ENCODE data around the gene ADD3.
"Not testable (repeated sequence)": the region's sequence is repeated elsewhere in the genome, so short reads cannot be mapped to it uniquely, and the experiment has no call there.

Gene ADD3

DNA sequence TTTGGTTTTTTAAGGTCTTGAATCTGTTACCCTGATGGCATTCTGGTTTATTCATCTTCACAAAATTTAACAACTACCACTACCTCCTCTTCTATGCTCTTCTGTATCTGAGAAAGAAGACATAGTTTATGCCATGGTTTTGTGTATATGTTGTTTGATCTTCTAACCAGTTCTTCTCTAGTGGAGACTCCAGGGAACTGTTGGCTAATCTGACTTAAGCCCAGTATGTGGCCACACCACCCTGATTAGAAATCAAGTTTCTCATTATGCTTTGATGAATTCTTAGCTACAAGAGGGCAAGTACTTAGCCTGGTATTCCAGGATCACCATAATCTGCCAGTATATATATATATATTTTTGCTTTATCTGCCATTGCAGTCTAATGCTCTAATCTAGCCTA lies 100.1 kb downstream of the ADD3 start:
- Histone ChIP-seq H3K36me3 (ENCODE audit: insufficient read depth, low read length) (peaks cover 8% of the 10 kb centered on the region), H3K27me3 (ENCODE audit: insufficient read depth, low read length) (no peaks in the 10 kb centered on the region), H3K9me3 (ENCODE audit: low read length) (no peaks in the 10 kb centered on the region), H2AFZ (ENCODE audit: low read depth, low read length) (no peak overlapping the region), H3K4me1 (ENCODE audit: insufficient read depth, low read length) (no peaks in the 10 kb centered on the region), H3K4me3 (ENCODE audit: low read length) (no peak overlapping the region)

DNA sequence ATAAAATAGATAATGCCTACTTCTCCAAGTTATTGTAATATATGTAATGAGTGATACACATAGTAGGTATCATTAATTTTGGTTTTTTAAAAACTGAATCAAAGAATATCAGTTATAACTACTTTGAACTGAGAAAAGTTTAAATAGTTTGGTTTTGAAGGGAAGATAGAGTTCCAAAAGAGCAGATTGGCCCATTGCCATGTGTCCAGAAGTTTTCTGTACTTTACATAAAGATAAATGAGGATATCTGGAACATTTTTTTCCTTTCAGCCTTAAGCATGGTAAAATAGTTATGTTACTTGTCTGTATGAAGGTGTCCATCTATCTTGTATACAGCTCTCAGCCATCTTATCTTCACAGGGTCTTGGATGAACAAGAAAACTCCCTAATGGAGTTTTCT lies 101.7 kb downstream of the ADD3 start:
- Histone ChIP-seq H3K4me3 (ENCODE audit: low read length) (no peak overlapping the region), H2AFZ (ENCODE audit: low read depth, low read length) (no peak overlapping the region), H3K36me3 (ENCODE audit: insufficient read depth, low read length) (peaks cover 16% of the 10 kb centered on the region), H3K27me3 (ENCODE audit: insufficient read depth, low read length) (no peaks in the 10 kb centered on the region), H3K9me3 (ENCODE audit: low read length) (no peaks in the 10 kb centered on the region), H3K4me1 (ENCODE audit: insufficient read depth, low read length) (no peaks in the 10 kb centered on the region)

DNA sequence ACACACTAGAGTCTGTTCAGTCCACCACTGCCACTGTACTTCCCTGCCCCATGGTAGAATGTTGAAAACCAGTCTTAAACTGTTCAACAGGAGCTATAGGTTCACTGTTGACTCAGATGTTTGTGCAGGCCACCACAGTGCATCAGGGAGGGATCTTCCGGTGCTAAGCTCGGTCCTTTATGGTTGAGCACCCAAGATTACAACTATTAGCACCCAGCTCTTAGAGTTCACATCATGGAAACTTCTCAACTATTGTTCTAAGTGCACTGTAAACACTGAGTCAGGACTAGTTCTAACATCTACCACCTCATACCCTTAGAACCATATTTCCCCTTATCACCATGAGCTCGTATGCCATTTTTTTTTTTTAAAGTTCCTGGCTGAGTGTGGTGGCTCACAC lies 102.6 kb downstream of the ADD3 start:
- H2AFZ ChIP-seq (ENCODE audit: low read depth, low read length), result no peak overlapping the region
- no peak overlapping the region for H3K4me3 ChIP-seq (ENCODE audit: low read length)
- no peaks in the 10 kb centered on the region for H3K27me3 ChIP-seq (ENCODE audit: insufficient read depth, low read length)
- H3K9me3 ChIP-seq (ENCODE audit: low read length), result no peaks in the 10 kb centered on the region
- H3K4me1 ChIP-seq (ENCODE audit: insufficient read depth, low read length), result no peaks in the 10 kb centered on the region
- peaks cover 18% of the 10 kb centered on the region for H3K36me3 ChIP-seq (ENCODE audit: insufficient read depth, low read length)

DNA sequence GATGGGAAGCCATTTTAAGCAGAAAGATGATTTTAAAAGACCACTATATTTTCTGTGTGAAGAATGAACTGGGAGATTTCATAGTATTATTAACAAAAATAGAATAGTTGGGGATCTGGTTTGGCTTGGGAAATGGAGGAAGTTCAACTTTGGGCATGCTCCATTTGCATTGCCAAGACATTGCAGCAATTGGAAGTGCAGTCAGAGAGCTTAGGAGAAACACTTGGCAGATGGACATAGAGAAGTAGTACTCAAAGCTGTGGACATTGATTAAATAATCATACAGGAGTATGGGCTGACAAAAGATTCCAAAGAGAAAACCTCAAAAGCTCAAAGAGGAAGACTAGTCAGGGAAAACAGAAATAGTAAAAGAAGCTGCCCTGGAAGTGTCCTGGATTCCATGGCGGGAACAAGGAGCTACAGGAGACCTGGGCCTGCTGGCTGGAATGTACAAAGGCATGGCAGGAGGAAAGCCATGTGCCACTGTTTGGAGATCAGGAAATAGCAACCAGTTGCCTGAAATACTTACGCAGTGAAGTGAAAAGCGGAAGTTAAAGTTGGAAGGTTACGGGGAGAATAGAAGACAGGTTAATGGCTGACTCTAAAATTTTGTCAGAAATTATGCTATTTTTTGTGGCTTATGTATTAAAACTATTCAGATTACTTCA lies 106.0 kb downstream of the ADD3 start:
- H3K36me3 ChIP-seq (ENCODE audit: insufficient read depth, low read length), result peaks cover 41% of the 10 kb centered on the region
- no peak overlapping the region for H2AFZ ChIP-seq (ENCODE audit: low read depth, low read length)
- no peak overlapping the region for H3K4me3 ChIP-seq (ENCODE audit: low read length)
- no peaks in the 10 kb centered on the region for H3K27me3 ChIP-seq (ENCODE audit: insufficient read depth, low read length)
- H3K4me1 ChIP-seq (ENCODE audit: insufficient read depth, low read length), result no peaks in the 10 kb centered on the region
- H3K9me3 ChIP-seq (ENCODE audit: low read length), result no peaks in the 10 kb centered on the region

DNA sequence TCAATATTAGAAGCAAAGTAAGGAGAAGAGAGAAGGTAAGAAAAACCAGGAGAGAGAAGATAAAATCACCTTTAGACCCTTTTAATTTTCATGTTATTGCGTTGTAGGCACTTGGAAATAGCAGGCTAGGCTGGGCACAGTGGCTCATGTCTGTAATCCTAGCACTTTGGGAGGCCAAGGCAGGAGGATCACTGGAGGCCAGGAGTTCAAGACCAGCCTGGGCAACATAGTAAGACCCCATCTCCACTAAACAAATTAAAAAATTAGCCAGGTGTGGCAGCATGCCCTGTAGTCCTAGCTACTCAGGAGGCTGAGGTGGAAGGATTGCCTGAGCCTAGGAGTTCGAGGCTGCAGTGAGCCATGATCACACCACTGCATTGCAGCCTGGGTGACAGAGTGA lies 106.9 kb downstream of the ADD3 start:
- H3K4me3 ChIP-seq (ENCODE audit: low read length); H3K4me1 ChIP-seq (ENCODE audit: insufficient read depth, low read length); H2AFZ ChIP-seq (ENCODE audit: low read depth, low read length); H3K9me3 ChIP-seq (ENCODE audit: low read length); H3K27me3 ChIP-seq (ENCODE audit: insufficient read depth, low read length): not testable (repeated sequence)
- peaks cover 48% of the 10 kb centered on the region for H3K36me3 ChIP-seq (ENCODE audit: insufficient read depth, low read length)

DNA sequence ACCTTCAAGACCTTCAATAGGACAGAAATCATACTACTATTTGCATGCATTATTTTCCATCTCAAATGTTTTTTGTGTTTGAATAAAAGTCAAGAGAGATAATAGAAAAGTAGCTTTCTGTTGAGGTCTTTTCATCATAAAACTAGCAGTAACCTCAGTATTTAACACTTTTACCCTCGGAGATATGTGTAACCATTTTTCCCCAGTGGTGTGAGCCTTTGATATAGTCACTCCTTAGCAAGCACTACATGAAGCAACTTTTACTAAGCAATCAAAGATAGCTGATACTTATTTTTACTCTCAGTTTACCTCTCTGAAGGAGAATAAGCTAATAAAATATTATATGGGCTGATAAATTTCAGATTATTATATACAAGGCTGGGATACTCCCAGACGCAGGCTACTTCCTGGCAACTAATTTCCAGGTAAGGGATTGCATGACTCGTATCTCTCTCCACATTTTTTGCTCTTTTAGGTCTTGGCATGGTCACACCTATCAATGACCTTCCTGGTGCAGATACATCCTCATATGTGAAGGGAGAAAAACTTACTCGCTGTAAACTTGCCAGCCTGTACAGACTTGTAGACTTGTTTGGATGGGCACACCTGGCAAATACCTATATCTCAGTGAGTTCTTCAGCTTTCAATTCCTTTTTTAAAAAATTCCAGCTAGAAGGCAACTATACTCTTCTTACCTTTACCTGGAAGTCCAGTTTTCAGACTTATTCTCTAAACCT lies 108.2 kb downstream of the ADD3 start:
- peaks cover 50% of the 10 kb centered on the region for H3K36me3 ChIP-seq (ENCODE audit: insufficient read depth, low read length)
- H3K4me3 ChIP-seq (ENCODE audit: low read length), result no peak overlapping the region

DNA sequence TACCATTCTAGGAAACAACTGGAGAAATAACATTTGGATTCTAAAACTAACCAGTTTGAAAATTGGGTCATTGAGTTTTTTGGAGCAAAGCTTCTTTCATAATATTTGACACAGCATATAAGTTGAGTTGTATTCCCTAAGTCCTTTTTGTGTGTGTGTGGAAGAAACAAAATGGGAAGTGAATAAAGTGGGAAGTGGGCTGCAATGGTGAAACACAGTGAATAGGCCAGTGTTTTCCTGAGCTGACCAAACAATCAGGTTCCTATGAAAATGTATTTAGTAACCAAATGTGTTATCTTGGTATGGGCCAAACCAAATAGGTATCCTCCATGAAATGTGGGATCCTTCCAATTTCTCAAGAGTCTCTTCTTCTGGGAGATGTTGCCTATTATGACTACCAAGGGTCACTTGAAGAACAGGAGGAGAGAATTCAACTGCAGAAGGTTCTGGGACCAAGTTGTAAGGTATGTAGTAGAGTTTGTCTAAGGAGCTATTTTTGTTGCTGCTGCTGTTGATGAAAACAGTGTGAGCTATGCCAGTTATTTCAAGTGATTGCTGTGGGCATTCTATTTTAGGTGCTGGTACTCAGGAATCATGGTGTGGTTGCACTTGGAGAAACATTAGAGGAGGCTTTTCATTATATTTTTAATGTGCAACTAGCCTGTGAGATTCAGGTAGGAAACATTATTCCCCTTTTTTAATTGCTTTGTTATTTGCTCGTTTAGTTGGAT lies 111.3 kb downstream of the ADD3 start:
- no peak overlapping the region for H2AFZ ChIP-seq (ENCODE audit: low read depth, low read length)
- H3K27me3 ChIP-seq (ENCODE audit: insufficient read depth, low read length), result no peaks in the 10 kb centered on the region
- H3K36me3 ChIP-seq (ENCODE audit: insufficient read depth, low read length), result peaks cover 56% of the 10 kb centered on the region
- H3K4me3 ChIP-seq (ENCODE audit: low read length), result no peak overlapping the region
- no peaks in the 10 kb centered on the region for H3K4me1 ChIP-seq (ENCODE audit: insufficient read depth, low read length)
- H3K9me3 ChIP-seq (ENCODE audit: low read length), result no peaks in the 10 kb centered on the region

More for the DNA sequence above, 108.2 kb downstream of the ADD3 start:
- Histone ChIP-seq H2AFZ (ENCODE audit: low read depth, low read length) (no peak overlapping the region), H3K9me3 (ENCODE audit: low read length) (no peaks in the 10 kb centered on the region), H3K27me3 (ENCODE audit: insufficient read depth, low read length) (no peaks in the 10 kb centered on the region), H3K4me1 (ENCODE audit: insufficient read depth, low read length) (no peaks in the 10 kb centered on the region)

DNA sequence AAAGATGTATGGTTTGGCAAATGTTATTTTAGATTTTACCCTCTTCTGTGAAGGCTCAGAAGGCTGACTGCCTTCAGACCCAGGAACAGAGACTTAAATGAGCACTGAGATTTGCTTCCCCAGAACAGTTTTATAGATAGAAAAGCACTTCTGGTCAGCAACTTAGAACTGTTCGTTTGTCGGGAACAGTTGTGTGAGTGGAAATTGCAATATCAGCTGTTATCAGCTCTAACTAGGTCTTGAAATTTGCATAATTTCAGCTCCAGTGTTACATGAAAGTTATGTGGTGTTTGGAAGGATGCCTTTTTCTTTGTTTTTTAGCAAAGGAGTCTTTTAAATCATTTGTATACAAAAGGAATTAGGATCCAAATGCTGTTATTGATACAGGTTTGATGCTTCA lies 115.8 kb downstream of the ADD3 start:
- H3K4me1 ChIP-seq (ENCODE audit: insufficient read depth, low read length), result no peaks in the 10 kb centered on the region
- no peak overlapping the region for H2AFZ ChIP-seq (ENCODE audit: low read depth, low read length)
- H3K9me3 ChIP-seq (ENCODE audit: low read length), result no peaks in the 10 kb centered on the region
- no peaks in the 10 kb centered on the region for H3K27me3 ChIP-seq (ENCODE audit: insufficient read depth, low read length)
- H3K36me3 ChIP-seq (ENCODE audit: insufficient read depth, low read length), result peaks cover 48% of the 10 kb centered on the region
- no peak overlapping the region for H3K4me3 ChIP-seq (ENCODE audit: low read length)

DNA sequence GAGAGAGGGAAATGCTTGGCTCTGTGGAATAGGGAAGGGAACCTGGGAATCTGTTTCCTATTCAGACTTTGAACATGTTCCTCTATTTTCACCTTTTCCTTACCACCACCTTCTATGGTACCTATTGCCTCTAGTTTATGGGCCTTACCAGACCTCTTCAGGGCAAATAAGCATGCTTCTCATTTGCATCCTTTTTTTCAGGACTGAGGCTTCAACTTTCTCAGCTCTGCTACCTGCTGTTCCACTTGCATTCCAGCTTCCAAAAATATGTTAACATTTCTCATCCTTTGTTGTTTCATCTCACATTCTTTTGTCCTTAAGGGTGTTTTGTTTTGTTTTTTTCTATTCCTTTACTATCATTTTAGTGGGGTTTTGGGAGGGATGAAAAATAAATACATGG lies 121.7 kb downstream of the ADD3 start:
- no peak overlapping the region for H3K4me3 ChIP-seq (ENCODE audit: low read length)
- no peak overlapping the region for H2AFZ ChIP-seq (ENCODE audit: low read depth, low read length)
- peaks cover 43% of the 10 kb centered on the region for H3K36me3 ChIP-seq (ENCODE audit: insufficient read depth, low read length)
- H3K27me3 ChIP-seq (ENCODE audit: insufficient read depth, low read length), result no peaks in the 10 kb centered on the region
- no peaks in the 10 kb centered on the region for H3K4me1 ChIP-seq (ENCODE audit: insufficient read depth, low read length)
- H3K9me3 ChIP-seq (ENCODE audit: low read length), result no peaks in the 10 kb centered on the region

DNA sequence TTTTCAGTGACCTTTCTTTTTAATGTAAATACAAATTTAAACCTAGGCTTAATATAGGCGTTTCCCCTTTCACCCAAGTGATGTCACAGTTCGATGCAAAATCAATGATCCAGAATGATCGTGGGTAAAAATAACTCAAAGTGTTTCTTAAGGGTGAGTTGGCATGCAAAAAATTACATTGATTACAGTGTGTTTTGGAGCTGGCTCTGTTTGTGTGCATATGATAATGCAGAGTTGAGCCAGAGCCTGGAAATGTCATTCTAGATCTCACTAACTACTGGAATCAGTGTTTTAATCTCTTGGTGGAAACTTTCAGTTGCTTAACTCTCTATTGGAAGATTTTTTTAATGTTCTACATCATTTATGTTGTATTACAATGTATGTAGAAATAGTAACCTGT lies 127.1 kb downstream of the ADD3 start:
- H3K9me3 ChIP-seq (ENCODE audit: low read length), result no peaks in the 10 kb centered on the region
- peaks cover 28% of the 10 kb centered on the region for H3K36me3 ChIP-seq (ENCODE audit: insufficient read depth, low read length)
- H3K27me3 ChIP-seq (ENCODE audit: insufficient read depth, low read length), result no peaks in the 10 kb centered on the region
- peaks cover 3% of the 10 kb centered on the region for H3K4me1 ChIP-seq (ENCODE audit: insufficient read depth, low read length)
- no peak overlapping the region for H2AFZ ChIP-seq (ENCODE audit: low read depth, low read length)
- no peak overlapping the region for H3K4me3 ChIP-seq (ENCODE audit: low read length)

DNA sequence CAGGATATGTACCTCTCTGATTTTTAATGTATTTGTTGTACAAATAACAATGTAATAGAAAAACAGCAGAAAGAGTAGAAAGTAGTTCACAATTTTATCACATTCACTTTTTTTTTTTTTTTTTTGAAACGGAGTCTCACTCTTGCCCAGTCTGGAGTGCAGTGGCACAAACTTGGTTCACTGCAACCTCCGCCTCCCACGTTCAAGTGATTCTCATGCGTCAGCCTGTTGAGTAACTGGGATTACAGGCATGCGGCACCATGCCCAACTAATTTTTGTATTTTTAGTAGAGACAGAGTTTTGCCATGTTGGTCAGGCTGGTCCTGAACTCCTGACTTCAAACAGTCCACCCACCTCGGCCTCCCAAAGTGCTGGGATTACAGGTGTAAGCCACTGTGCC lies 128.1 kb downstream of the ADD3 start:
- peaks cover 22% of the 10 kb centered on the region for H3K36me3 ChIP-seq (ENCODE audit: insufficient read depth, low read length)
- not testable (repeated sequence) for H3K9me3 ChIP-seq (ENCODE audit: low read length); H3K27me3 ChIP-seq (ENCODE audit: insufficient read depth, low read length); H2AFZ ChIP-seq (ENCODE audit: low read depth, low read length); H3K4me1 ChIP-seq (ENCODE audit: insufficient read depth, low read length); H3K4me3 ChIP-seq (ENCODE audit: low read length)

DNA sequence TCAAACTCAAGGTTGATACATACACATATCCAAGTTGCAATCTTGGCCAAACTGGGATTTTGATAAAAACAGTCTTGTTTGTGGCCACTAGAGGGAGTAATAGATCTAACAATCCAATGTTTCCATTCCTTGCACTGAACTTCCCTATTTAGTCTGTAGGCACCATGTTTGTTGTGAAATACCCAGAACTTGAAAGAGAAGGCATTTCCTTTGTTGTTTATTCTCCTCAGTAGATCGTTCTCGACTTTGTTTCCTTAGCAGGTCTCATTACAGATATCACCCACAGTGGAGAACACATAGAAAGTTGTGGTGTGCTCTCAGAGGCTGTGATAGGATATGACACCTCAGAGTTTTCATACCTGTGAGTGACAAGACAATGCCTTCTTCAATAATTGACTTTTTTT lies 129.4 kb downstream of the ADD3 start:
- H3K27me3 ChIP-seq (ENCODE audit: insufficient read depth, low read length), result no peaks in the 10 kb centered on the region
- H3K9me3 ChIP-seq (ENCODE audit: low read length), result no peaks in the 10 kb centered on the region
- H3K36me3 ChIP-seq (ENCODE audit: insufficient read depth, low read length), result peaks cover 9% of the 10 kb centered on the region
- H3K4me1 ChIP-seq (ENCODE audit: insufficient read depth, low read length), result peaks cover 3% of the 10 kb centered on the region
- H3K4me3 ChIP-seq (ENCODE audit: low read length), result no peak overlapping the region
- H2AFZ ChIP-seq (ENCODE audit: low read depth, low read length), result no peak overlapping the region

DNA sequence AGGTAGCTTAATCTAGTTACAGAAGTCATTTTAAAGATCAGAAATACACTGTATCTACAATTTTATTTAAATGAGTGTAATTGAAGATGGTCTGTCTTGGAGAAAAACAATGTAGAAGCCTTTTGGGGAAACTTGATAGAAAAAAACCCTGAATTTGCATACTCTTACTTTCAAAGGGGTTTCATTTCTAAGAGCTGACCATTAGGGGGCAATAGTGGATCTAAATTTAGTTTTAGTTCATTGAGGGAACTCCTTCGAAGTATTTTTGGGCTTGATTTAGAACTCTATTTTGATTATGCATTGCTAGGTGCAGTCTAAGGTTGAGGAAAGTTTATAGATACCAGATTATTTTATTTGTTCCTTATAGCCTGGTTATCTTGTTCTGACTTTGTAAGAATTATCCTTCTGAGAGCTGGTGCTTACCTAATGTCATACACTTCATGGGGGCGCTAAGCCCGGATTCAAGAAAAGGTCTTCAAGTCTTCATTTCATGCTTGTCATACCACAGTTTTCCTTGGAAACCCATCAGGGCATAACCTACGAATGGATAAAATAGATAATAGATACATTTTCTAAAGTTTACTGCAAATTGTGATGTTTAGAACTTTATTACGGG lies 130.5 kb downstream of the ADD3 start:
- Histone ChIP-seq H3K4me1 (ENCODE audit: insufficient read depth, low read length) (peaks cover 3% of the 10 kb centered on the region), H3K4me3 (ENCODE audit: low read length) (no peak overlapping the region), H3K9me3 (ENCODE audit: low read length) (no peaks in the 10 kb centered on the region), H2AFZ (ENCODE audit: low read depth, low read length) (no peak overlapping the region), H3K27me3 (ENCODE audit: insufficient read depth, low read length) (no peaks in the 10 kb centered on the region), H3K36me3 (ENCODE audit: insufficient read depth, low read length) (peaks cover 4% of the 10 kb centered on the region)

Data from neuron (in vitro differentiated cells).